ENCODE data around the gene UBE2G1.

UBE2G1 gene

DNA sequence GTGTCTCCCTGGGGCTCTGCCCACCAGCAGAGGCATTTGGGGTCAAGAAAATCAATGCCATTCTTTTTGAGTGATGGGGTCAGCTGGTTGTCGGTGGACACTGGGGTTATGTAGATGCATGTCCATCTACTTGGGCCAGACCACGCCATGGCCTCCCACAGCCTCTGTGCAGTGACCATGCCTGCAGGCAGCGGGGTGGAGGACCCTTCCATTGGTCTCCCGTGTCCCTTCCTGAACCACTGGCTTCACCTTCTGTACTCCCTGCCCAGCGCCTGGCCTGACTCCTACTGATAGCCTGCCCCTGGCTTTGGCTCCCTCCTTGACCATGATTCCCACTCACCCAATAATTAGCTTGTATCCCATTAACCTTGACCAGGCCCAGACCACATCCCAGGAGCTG lies 39.2 kb upstream of the UBE2G1 start:
- no peak for TF ChIP-seq ZFX (IDR thresholded peaks at IDR 0.05)
- TF ChIP-seq, protein P1, sequence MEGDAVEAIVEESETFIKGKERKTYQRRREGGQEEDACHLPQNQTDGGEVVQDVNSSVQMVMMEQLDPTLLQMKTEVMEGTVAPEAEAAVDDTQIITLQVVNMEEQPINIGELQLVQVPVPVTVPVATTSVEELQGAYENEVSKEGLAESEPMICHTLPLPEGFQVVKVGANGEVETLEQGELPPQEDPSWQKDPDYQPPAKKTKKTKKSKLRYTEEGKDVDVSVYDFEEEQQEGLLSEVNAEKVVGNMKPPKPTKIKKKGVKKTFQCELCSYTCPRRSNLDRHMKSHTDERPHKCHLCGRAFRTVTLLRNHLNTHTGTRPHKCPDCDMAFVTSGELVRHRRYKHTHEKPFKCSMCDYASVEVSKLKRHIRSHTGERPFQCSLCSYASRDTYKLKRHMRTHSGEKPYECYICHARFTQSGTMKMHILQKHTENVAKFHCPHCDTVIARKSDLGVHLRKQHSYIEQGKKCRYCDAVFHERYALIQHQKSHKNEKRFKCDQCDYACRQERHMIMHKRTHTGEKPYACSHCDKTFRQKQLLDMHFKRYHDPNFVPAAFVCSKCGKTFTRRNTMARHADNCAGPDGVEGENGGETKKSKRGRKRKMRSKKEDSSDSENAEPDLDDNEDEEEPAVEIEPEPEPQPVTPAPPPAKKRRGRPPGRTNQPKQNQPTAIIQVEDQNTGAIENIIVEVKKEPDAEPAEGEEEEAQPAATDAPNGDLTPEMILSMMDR (conservative IDR thresholded peaks at IDR 0.05) = no peak
- no peak overlapping the region for H3K27ac ChIP-seq

DNA sequence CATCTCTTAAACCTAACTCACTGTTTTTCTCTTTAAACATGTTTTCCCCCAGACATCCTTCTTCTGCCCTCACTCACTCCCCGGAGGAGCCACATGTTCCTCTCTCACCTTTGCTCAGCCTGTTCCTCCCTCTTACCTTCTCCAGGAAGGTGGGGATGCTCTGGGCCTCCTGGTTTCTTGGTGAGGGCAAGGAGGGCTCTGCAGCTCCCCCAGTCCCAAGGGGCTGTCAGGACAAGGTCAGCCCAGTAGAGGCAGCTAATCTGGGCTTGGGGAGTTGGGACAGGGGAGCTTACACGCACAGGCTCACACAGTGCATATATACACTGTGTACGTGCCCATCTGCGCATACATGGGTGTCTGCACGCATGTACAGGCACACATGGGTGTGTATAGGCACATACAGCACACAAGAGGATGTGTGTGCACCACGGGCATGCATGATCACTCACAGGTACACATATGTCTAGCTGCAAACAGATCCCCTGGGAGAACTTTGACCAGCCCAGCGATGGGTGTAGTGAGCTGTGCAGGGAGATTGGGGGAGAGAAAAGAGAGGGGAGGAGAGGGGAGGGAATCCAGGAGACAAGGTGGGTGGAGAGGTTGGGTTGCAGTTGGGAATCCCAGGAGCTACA lies 38.7 kb upstream of the UBE2G1 start:
- TF ChIP-seq, protein P1 (conservative IDR thresholded peaks at IDR 0.05) = no peak
- no peak for TF ChIP-seq ZFX (IDR thresholded peaks at IDR 0.05)
- H3K27ac ChIP-seq = no peak overlapping the region

DNA sequence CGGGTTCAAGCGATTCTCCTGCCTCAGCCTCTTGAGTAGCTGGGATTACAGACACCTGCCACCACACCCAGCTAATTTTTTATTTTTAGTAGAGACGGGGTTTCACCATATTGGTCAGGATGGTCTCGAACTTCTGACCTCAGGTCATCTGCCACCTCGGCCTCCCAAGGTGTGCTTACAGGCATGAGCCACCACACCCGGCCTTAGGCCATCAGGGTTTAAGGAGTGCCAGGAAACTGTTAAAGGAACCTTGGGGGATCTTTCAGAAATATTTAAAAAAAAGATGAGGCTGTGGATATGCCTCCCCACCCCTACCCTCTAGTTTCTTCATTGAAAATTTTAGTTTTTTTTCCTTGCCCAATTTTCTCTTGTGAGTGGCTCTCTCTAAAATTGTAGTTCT lies 31.4 kb upstream of the UBE2G1 start:
- TF ChIP-seq, protein P1 (conservative IDR thresholded peaks at IDR 0.05) = no peak
- no peak for TF ChIP-seq ZFX (IDR thresholded peaks at IDR 0.05)
- no peak overlapping the region for H3K27ac ChIP-seq

DNA sequence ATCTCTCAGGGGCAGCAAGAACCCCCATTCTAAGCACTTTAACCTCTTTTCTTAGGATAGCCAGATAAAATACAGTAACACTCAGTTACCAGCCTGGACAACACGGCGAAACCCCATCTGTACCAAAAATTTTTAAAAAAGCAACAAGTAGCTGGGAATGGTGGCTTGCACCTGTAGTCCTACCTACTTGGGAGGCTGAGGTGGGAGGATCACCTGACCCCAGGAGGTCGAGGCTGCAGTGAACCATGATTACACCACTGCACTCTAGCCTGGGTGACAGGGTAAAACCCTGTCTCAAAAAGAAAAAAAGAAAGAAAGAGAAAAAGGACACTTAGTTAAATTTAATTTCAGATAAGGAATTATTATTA lies 28.6 kb upstream of the UBE2G1 start:
- TF ChIP-seq ZFX (IDR thresholded peaks at IDR 0.05) = no peak
- TF ChIP-seq, protein P1 (conservative IDR thresholded peaks at IDR 0.05) = no peak
- H3K27ac ChIP-seq = no peak overlapping the region

DNA sequence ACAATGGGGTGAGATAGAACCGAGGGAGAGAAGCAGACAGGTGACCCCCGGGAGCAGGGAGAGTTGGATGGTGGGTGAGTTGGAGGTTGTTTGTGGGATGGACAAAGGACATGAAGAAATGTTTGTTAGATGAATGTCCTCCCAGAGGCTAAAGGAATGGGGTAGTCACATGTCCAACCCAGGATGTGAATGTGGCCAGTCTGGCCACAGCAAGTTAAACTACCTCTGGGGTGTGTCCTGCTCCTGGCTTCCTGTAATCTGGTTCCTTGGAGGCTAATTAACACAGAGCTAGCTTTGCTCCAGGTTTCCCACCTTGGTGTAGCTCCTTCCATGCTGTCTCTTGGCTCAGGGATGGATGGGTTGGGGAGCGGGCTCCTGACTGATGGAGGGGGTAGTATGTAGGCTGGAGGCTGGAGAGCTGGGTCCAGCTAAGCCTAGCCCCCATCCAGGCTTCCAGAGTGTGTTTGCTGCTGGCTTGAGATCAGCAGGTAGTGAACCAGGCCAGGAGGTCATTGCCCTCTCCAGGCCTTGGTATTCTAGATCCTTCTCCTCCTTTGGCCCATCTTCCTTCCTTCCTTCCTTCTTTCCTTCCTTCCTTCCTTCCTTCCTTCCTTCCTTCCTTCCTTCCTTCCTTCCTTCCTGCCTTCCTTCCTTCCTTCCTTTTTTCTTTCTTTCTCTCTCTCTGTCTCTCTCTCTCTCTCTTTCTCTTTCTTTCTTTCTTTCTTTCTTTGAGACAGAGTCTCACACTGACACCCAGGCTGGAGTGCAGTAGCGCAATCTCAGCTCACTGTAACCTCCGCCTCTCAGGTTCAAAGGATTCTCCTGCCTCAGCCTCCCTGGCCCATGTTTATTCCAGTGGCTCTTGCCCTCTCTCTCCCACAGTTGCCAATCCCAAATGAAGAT lies 28.0 kb upstream of the UBE2G1 start:
- no peak overlapping the region for H3K27ac ChIP-seq
- no peak for TF ChIP-seq ZFX (IDR thresholded peaks at IDR 0.05)

DNA sequence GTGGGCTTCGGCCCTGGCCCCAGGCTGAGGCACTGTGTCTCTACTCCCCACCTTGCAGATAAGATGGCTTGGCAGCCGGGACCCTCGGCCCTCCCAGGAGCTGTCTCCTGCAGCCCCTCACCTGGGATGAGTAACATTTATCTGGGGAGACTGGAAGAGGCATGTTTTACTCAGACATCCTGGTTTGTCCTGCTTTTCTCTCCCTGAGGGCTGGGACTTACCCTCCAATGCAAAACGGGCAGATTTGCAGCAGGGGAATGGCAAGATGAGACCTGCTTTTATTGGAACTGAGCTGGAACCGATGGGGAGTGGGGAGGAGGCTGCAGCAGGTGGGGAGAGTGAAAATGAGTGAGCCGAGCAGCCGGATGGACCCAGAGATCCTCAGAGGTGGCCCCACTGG lies 27.3 kb upstream of the UBE2G1 start:
- H3K27ac ChIP-seq = no peak overlapping the region
- TF ChIP-seq ZFX (IDR thresholded peaks at IDR 0.05) = no peak
- TF ChIP-seq, protein P1 (conservative IDR thresholded peaks at IDR 0.05) = no peak

DNA sequence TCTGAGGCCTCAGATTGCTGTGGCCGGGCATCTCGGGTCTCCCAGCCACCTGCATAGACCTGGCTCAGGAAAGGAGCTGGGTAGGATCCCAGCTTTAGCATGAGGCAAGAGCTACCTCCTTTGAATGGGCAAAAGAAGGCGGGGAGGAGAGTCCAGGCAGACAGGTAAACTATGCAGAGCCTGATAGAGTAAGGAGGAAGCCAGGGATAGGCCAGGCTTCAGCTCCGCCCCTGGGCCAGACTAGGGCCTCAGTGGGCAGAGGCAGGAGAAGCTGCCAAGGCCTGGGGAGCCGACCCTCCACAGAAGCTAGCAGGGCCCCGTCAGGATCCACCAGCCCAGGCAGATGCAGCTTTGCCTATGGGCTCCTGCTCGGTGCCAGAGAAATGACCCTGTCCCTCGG lies 22.6 kb upstream of the UBE2G1 start:
- H3K27ac ChIP-seq = no peak overlapping the region
- TF ChIP-seq ZFX (IDR thresholded peaks at IDR 0.05) = no peak
- TF ChIP-seq, protein P1 (conservative IDR thresholded peaks at IDR 0.05) = no peak

Measured in C4-2B (cell line).